Activated naive CD4-positive, alpha-beta T cell treated with Interleukin-2 at 50 U/mL for 16 hours (primary cell): ENCODE data around the gene C9orf152.
"Not testable (repeated sequence)": the region's sequence is repeated elsewhere in the genome, so short reads cannot be mapped to it uniquely, and the experiment has no call there.

ENCODE experiments used
- DNase-seq: peaks from one replicate; pipeline ENCODE4 v3.0.0-alpha.2; 2020

C9orf152 gene, protein sequence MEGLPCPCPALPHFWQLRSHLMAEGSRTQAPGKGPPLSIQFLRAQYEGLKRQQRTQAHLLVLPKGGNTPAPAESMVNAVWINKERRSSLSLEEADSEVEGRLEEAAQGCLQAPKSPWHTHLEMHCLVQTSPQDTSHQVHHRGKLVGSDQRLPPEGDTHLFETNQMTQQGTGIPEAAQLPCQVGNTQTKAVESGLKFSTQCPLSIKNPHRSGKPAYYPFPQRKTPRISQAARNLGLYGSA

DNA sequence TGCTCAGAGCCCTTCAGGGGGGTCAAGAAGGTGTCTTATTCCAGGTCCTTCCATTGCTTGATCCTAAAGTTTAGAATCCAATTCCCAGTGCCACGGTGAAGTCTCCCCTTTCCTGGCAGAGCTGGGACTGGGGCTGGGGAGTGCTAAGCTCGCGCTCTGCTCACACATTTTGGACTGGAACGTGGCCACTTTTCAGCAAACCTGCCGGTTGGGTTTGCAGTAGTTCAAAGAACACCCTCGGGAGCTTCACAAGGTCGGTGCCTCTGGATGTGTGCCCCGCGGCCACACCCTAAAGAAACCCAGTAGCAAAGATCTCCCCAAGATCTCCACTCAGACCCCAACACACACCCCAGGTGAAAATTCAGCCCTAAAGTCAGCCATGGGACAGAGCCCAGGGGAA is at the start of gene C9orf152:
C9orf152 (minus strand) TSS at position 129 of the 400 bp plus-strand sequence. CDS start 580 bp downstream, outside the sequence.
- DNase-seq, result no peak

DNA sequence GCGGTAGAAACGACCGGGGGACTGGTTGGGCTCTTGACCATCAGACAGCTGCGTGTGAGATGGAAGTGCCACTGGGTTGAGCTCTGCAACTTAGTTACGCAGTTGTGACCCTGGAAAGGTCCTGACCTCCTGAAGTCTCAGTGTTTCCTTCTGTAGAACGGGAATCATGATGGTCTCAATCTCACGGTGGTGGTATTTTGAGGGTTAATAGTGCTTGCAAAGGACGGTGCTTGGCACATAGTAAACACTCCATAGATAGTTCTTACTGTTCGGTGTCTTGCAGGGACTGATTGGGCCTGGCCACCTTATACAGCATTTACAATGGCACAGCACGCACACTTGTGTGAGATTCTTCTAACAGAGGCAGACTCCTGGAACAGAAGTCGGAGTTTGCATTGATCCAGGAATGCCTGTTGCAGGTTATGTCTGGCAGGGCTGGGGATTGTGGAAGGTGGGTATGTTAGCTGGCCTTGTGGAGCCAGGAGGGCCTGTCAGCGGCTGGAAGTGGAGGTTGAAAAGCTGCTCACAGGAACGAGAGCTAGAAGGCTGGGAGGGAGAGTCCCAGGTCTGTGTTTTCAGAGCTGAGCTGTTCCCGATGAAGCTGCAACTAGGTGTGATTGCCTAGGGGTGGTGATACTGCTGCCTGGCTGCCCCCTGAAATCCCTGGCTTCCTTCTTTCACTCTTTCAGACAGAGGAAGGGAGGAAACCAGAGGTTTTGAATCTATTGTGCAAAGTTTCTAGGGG is 49.3 kb upstream of the C9orf152 start:
- DNase-seq, result peak; percentile 12

DNA sequence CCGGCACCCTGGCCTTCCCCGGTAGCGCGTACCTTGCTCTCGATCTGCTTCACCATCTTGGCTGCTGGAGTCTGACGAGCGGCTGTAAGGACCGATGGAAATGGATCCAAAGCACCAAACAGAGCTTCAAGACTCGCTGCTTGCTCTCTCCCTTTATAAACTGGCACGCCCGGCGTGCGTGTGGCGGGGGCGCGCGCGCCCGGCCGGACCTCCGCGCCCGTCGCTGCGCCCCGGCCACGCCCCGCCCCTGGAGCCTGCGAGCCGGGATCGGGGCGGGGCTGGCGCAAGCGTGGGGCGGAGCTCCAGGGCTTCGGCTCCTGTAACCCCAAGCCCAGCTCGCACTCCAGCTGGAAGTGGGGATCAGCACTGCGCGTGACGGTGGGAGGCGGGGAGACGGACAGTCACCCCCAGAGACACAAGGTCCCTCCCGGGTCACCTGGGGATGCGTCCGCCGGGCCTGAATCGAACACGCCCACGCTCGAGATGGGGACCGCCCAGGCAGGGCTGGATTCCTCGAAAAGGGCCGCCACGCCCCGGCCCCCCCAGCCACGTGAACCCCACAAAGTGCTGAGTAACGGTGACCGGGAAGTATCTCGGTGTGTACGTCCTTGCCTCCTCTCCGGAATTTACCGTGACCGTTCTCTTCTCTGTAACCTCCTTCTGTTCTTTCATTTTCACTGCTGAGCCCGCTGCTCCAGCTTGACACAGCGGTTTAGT is 48.6 kb upstream of the C9orf152 start, which contains the start of gene TXN:
TXN (minus strand) TSS at position 128 of the 717 bp plus-strand sequence; CDS start at position 56, 72 bp downstream.
- DNase-seq, result peak; percentile 91

DNA sequence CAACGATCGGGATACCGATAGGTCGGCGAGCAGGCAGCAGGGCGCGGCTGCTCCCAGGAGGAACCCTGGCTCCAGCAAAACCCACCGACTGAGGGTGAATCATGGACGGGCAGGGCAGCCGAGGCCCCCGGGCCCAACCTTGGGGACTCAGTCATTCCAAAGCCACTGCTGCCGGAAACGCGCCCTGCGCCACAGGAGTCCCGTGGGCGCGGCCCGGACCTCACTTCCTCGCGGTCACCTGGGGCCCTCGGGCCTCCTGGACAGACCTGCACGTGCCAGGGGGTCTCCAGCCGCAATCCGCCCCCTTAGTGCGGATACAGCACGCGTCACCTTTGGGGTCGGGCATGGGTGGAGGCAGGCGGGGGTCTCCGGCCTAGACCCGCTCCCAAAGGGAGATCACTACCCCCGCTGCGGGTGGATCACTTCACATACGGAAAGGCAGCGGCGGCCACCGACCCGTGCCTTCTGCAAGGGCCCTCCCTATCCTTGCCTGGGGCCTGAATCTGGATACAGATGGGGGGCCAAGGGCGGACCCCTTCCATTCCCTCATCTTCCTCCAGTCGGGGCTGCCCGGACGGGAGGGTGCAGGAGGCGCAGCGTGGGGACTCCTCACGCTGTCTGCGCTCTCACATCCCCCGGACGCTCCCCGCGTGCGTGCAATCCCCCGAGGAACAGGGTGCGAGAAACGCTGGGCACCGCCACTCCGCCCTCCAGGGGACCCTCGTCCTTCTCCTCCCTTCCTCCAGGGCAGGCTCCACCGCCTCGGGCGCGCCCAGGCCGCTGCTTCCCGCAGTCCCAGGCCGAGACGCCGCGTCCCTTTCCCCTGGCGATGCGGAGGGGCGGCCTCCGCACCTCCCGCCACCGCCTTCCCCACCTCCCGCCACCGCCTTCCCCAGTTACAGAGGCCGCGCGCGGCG is 47.8 kb upstream of the C9orf152 start:
- DNase-seq, result peak; percentile 62

DNA sequence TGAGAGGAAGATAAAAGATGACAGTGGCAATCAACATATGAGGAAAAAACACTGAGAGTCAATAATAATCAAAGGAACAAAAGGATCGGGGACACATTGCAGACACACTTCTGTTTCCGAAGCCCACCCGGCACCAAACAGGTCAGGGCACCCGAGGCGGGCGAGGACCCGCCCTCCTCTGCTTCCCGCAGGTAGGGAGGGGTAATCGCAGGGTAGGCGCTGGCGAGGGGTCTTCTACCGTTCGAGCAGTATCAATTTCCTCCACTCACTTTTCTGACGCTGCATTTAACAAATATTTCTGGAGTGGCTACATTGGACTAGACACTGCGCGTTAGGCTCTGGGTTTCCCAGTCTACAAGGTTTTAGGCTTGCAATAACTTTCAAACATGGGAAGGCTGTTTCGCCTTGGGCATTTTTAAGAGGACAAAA is 47.1 kb upstream of the C9orf152 start:
- DNase-seq, result no peak

DNA sequence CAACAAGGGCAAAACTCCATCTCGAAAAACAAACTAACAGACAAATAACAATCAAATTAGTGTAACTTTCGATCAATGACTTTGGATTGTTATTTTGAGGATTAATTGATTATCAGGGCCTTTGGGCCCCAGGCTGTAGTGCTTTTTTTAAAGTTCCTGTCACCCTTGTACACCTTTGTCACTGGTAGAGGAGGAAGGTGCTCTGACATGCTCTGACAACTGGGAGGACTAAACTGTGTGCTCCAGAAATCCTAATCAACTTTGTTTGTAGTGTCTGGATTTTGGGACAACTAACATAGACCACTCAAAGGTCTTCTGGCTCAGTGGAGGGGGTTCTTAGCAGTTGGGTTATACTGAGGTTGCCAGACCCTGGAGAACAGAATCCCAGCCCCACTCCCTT is 46.5 kb upstream of the C9orf152 start:
- no peak for DNase-seq

DNA sequence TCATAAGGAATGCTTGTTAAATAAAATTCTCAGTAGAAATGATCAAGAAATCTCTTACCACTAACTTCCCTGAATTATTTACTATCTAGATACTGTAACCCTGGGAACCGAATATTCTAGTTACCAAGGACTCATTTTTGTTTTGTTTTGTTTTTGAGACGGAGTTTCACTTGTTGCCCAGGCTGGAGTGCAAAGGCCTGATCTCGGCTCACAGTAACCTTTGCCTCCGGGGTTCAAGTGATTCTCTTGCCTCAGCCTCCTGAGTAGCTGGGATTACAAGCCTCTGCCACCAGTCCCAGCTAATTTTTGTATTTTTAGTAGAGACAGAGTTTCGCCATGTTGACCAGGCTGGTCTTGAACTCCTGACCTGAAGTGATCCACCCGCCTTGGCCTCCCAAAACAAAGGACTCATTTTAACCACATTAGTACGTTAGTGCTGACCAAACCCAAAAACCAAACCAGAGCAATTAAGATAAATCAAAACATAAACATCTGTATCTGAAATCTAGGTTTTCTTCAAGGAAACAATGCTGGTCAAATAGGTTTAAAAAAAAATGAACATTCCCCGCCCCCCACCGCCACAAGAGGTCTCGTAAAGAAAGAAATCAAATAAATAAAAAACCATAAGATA is 44.7 kb upstream of the C9orf152 start:
- DNase-seq, result no peak

DNA sequence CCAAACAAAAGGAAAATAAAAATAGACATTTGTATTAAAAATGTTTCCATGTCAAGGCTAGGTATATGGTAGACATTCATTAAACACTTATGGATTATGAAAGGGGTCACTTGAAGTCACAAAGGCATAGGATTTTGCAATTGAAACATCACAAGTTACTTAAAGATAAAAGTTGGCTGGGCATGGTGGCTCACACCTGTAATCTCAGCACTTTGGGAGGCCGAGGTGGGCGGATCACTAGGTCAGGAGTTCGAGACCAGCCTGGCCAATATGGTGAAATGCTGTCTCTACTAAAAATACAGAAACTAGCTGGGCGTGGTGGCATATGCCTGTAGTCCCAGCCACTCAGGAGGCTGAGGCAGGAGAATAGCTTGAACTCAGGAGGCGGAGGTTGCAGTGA is 43.8 kb upstream of the C9orf152 start:
- DNase-seq, result not testable (repeated sequence)

DNA sequence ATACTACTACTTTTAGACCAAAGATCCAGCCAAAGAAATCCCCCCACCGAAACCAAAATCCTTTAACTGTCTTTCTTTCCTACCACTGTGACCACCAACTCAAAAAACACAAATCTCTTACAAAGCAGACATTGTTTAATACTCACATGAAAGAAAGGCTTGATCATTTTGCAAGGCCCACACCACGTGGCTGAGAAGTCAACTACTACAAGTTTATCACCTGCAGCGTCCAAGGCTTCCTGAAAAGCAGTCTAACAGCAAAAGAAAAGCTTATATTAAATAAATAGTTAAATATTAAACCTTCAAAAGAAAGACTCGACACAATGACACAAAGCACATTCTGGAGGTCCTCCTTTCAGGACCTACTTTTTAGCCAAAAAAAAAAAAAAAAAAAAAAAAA is 43.3 kb upstream of the C9orf152 start:
- DNase-seq, result no peak

DNA sequence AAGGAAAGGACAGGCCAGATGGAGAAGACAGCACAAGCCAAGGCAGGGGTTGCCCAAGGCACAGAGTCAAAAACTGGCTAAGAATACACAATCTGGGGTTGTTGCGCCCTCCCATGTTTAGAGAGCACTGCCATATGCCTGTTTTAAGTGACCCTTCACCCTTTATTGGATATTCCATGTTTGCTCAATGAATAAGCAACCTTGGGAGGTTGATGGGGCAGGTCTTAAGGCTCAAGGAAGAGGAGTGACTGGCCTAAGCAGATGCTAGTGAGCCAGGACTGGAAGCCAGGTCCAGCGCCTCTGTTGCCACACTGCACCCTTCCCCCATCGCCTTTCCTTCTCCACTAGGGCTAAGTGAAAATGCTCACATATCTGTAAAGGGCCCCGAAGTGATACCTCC is 41.6 kb upstream of the C9orf152 start:
- no peak for DNase-seq

DNA sequence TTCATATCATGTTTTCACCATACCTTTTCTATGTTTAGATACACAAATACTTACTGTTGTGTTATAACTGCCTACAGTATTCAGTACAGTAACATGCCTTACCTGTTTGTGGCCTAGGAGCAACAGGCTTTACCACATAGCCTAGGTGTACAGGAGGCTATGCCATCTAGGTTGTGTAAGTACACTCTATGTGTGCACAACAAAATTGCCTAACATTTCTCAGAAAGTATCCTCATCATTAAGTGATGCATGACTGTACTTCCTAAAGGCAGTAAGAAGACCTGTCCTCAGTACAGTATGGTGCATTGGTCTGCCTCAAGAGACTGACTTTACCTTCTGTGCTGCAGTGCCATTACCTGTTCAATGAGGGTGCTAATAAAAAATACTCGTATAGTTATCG is 40.4 kb upstream of the C9orf152 start:
- DNase-seq, result no peak

DNA sequence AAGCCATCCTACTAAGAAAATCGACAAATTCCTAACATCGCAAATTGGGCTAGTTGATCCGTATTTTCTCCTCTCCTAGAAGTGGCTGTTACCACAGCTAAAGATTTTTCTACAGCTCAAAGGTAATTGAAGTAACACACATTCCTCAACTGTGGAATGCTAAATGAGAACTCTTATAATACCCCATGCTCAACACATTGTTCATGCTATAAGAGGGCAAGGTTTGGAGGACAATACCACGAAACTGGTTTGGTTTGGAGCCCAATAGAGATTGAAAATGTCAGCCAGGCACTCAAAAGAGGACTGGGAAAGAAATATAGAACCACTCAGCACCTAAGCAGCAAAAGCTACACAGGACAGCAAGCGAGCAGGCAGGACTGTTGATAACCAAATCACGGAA is 38.3 kb upstream of the C9orf152 start:
- DNase-seq, result no peak

DNA sequence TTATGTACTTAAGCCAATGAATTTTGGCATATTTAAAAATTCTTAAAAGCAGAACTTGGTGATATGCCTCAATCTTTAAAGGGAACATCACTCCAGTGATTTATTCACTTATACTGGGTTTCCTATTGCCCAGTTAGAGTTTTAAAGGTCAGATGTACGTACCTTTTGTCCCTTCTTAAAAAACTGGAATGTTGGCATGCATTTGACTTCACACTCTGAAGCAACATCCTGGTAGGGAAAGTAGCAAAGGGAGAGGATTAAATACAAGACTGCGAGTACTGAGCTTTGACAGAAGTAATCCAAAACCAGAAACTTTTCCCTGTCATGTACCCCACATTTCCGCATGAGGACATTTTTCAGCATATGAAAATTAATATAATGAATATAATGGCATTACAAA is 36.7 kb upstream of the C9orf152 start:
- DNase-seq, result no peak

DNA sequence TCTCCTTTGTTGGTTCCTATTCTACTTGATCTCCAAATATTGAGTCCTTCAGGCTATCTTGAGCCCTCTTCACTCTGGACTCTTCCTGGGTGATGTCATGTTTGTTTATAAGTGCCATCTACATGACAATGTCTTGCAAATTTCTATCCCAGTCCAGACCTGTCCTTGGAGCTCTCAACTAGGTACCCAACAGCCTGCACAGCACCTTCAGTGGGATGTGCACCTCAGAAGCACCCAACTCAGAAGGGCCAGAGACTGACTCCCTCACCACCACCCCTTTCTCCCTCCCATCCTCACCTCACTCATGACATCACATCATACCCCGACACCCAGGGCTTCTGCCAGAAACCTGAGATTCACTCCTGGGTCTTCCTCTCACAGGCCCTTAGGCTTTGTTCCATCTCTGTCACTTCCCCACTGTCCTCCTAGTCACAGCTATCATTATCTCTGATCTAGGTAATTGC is 33.9 kb upstream of the C9orf152 start:
- no peak for DNase-seq

DNA sequence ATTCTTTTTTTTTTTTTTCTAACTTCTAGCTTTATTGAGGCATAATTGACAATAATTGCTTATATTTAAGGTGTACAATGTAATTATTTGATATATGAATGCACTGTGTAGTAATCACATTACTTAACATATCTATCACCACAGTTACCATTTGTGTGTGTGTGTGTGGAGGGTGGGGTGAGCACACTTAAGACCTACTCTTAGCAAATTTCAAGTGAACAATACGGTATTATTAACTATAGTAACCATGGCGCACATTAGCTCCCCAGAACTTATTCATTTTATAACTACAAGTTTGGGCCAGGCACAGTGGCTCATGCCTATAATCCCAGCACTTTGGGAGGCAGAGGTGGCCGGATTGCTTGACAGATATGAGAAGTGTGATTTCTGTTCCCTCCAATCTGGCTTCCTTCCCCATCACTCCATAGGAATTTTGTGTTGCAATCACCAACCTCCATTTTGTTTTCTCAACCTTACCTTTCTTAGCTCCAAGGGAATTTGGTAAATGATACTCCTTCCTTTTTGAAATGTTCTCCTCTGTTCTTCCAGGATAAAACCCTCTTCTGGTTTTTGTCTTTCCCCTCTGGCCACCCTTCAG is 33.4 kb upstream of the C9orf152 start:
- no peak for DNase-seq

DNA sequence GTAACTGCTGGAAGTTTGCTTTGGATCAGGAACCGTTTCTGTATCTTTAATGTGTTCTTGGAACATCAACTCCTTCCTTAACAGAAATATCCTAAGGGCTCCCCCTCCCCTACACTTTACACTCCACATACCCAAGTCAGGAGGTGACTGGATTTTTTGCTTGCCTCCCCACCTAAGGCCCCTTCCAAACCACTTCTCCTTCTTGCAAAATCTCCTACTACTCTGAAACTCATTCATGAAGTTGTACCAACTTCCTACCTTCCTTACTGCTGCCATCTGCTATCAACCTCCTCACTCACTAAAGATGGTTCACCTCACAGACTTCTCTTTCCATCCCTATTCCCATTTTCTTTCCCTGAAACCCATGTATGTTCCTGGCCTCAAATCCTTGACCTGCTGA is 32.2 kb upstream of the C9orf152 start:
- no peak for DNase-seq

DNA sequence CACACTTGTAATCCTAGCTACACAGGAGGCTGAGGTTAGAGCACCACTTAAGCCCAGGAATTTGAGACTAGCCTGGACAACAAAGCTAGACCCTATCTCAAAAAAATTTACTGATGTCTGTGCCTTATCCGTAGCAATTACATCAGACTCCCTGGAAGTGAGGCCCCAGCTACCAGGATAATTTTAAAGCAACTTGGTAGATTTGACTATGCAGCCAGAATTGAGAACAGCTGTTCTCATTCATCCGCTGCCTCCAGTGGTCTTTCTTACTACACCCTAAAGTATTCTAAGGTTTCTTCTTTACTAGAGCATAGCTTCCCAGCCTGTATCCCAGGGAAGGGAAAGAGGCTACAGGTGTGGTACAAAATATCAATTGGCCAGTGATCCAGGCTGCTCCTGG is 20.4 kb upstream of the C9orf152 start:
- no peak for DNase-seq

DNA sequence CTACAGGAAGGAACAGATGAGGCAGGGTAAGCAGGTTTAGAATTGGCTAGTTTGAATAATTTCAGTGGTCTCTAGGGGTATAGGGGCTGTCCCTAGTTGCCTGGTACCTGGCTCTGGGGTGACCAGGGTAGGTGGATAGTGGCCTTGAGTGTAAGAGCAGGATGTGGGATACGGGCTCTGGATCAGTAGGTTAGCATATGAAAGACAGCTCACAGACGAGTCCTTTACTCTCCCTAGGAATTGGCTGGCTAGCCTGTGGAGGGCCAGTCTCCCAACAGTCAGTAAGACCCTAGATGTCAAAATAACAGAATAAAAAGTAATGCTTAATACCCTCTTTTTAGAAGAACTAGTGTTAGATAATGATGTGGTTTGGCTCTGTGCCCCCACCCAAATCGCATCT is 16.6 kb upstream of the C9orf152 start:
- no peak for DNase-seq

DNA sequence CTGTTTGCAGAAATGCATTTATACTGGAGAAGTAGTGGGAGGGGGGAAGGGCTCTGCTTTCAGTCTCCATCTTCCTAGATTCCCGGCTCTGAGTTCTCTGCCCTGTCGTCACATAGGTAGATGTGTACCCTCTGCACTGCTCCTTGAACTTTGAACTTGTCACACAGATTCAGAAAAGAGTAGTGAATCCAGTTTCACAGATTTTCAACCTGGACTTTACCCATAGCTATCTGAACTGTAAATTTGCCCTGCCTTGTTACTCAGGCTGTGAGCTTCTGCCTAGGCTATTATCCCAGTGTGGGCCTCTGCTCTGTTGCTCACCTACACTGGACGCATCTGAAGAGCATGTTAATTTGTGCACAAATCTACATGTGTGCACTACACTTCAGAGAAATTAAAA is 12.8 kb upstream of the C9orf152 start:
- DNase-seq, result no peak

DNA sequence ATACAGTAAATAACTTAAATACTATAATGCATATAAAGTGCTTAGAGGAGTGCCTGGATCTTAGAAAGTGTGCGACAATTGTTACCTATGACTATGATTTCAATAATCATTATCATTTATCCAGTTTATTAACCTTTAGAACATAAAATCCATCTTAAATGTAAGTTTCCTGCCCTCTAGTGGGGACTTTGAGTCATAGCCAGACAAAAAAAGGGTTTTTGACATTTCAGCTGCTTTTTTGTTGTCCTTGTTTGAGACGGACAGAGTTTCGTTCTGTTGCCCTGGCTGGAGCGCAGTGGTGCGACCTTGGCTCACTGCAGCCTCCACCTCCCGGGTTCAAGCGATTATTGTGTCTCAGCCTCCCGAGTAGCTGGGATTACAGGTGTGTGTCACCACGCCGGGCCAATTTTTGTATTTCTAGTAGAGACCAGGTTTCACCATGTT is 9.7 kb upstream of the C9orf152 start:
- no peak for DNase-seq

DNA sequence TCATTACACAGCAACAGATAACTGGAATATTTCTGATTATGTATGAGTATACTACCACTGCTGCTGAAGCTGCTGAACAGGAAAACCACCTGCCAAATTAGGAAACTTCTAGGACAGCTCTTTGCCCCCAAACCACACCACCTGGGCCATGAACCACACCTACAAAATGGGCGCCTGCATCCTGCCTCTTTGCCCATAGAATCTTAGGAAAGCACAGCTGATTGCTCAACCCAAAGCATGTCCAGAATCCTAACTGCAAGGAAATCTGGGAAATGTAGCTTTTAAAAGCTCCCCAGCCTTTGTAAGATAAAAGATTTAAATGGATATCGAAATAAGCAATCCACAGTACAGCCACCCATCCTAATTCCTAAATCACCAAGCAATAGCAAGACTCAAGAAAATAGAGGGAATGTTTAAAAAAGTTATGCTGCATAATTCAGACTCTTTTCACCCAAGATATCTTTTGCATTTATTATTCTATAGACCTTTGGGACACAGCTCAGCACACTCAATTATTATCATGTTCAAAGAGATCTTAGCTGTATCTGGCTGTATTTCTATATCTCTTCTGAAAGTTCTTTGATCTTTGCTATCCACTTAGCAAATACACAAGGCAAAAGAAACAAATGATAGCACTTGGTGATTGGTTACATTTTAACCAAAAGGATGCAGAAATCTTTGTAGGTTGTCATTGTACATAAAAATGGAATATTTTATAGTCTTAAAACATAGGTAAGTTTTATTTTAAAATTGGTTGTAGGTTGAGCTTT is 6.8 kb upstream of the C9orf152 start:
- DNase-seq, result no peak
